NT2/D1 (cell line): Measurements from ENCODE around the gene TIMM13.

Experiments
- DNase-seq: peaks from one replicate; pipeline ENCODE4 v3.0.0-alpha.2; 2011; ENCODE audit warnings: low read depth, low spot score
- H3K27me3 ChIP-seq: 2 replicates; pipeline ENCODE4 v1.6.0; 2011; ENCODE audit warnings: mild to moderate bottlenecking; ENCODE audit not compliant: insufficient read length, insufficient read depth
- H3K36me3 ChIP-seq: 2 replicates; pipeline ENCODE4 v1.6.1; 2011; ENCODE audit warnings: mild to moderate bottlenecking, low read length, mixed read lengths; ENCODE audit not compliant: insufficient read depth, insufficient read length
- H3K4me1 ChIP-seq: 2 replicates; pipeline ENCODE4 v1.5.1; 2011; ENCODE audit not compliant: insufficient read depth, insufficient read length
- H3K4me3 ChIP-seq: 2 replicates; pipeline ENCODE4 v1.5.1; 2011; ENCODE audit warnings: low read depth; ENCODE audit not compliant: insufficient read length
- H3K9ac ChIP-seq: 2 replicates; pipeline ENCODE4 v1.6.0; 2011; ENCODE audit warnings: low read depth; ENCODE audit not compliant: insufficient read length
- H3K9me3 ChIP-seq: 2 replicates; pipeline ENCODE4 v1.5.1; 2011; ENCODE audit warnings: mild to moderate bottlenecking, low read length; ENCODE audit not compliant: insufficient read depth
- SUZ12 ChIP-seq: IDR thresholded peaks from 2 replicates; pipeline ENCODE4 v1.6.1; 2011; ENCODE audit not compliant: insufficient read length, insufficient read depth; ENCODE audit errors: extremely low read depth
- YY1 ChIP-seq: IDR thresholded peaks from 2 replicates; pipeline ENCODE4 v1.6.1; 2011; ENCODE audit not compliant: insufficient read length, insufficient read depth
- ZNF274 ChIP-seq: IDR thresholded peaks from 2 replicates; pipeline ENCODE4 v1.6.1; 2011; ENCODE audit warnings: mild to moderate bottlenecking, low read depth, low read length

Gene TIMM13

GRCh38 chr19:2387367-2388288, 39.8 kb downstream of the TIMM13 start:
- Histone ChIP-seq H3K4me1 (peaks cover 2% of the 10 kb centered on the region), H3K36me3 (no peaks in the 10 kb centered on the region), H3K4me3 (no peak overlapping the region), H3K9ac (peak overlapping the region; percentile 0), H3K27me3 (no peaks in the 10 kb centered on the region), H3K9me3 (no peaks in the 10 kb centered on the region; the same call in 1 of the 2 replicates)
- DNase-seq, result no peak
- TF ChIP-seq YY1 (no peak), ZNF274 (no peak), SUZ12 (no peak)

- no peak overlapping the region for H3K4me3 ChIP-seq
- no peak overlapping the region for H3K9ac ChIP-seq
- peaks cover 6% of the 10 kb centered on the region; the same call in 1 of the 2 replicates for H3K9me3 ChIP-seq
- peaks cover 2% of the 10 kb centered on the region for H3K4me1 ChIP-seq
- TF ChIP-seq ZNF274 (no peak), SUZ12 (no peak), YY1 (no peak)
- H3K36me3 ChIP-seq, result no peaks in the 10 kb centered on the region
- peak; percentile 74 for DNase-seq
- no peaks in the 10 kb centered on the region for H3K27me3 ChIP-seq
Observed at GRCh38 chr19:2385053-2385721, 42.2 kb downstream of the TIMM13 start.

GRCh38 chr19:2382530-2383222, 44.7 kb downstream of the TIMM13 start:
- Histone ChIP-seq H3K9ac (no peak overlapping the region), H3K36me3 (no peaks in the 10 kb centered on the region), H3K4me3 (no peak overlapping the region), H3K27me3 (no peaks in the 10 kb centered on the region), H3K4me1 (peaks cover 2% of the 10 kb centered on the region), H3K9me3 (peaks cover 14% of the 10 kb centered on the region; the same call in 1 of the 2 replicates)
- DNase-seq, result no peak
- no peak for TF ChIP-seq ZNF274
- TF ChIP-seq SUZ12, result no peak
- no peak for TF ChIP-seq YY1

- DNase-seq, result no peak
- no peaks in the 10 kb centered on the region for H3K27me3 ChIP-seq
- no peak overlapping the region for H3K9ac ChIP-seq
- H3K36me3 ChIP-seq, result no peaks in the 10 kb centered on the region
- H3K4me1 ChIP-seq, result peaks cover 2% of the 10 kb centered on the region
- H3K9me3 ChIP-seq, result peaks cover 14% of the 10 kb centered on the region; the same call in 1 of the 2 replicates
- no peak overlapping the region for H3K4me3 ChIP-seq
- TF ChIP-seq YY1 (no peak), ZNF274 (no peak), SUZ12 (no peak)
Observed at GRCh38 chr19:2381148-2381820, 46.1 kb downstream of the TIMM13 start.

GRCh38 chr19:2380567-2380966, 46.8 kb downstream of the TIMM13 start:
- no peak overlapping the region for H3K9ac ChIP-seq
- TF ChIP-seq YY1 (no peak), SUZ12 (no peak), ZNF274 (no peak)
- no peaks in the 10 kb centered on the region for H3K36me3 ChIP-seq
- H3K4me3 ChIP-seq, result no peak overlapping the region
- peaks cover 15% of the 10 kb centered on the region; the same call in 1 of the 2 replicates for H3K9me3 ChIP-seq
- H3K27me3 ChIP-seq, result no peaks in the 10 kb centered on the region
- H3K4me1 ChIP-seq, result peaks cover 4% of the 10 kb centered on the region
- DNase-seq, result no peak

GRCh38 chr19:2376784-2377519, 50.4 kb downstream of the TIMM13 start:
- no peak for TF ChIP-seq ZNF274
- no peak for TF ChIP-seq SUZ12
- TF ChIP-seq YY1, result no peak
- Histone ChIP-seq H3K4me1 (peaks cover 3% of the 10 kb centered on the region), H3K9me3 (peaks cover 18% of the 10 kb centered on the region; the same call in 1 of the 2 replicates), H3K4me3 (no peak overlapping the region), H3K9ac (peak overlapping the region; percentile 17), H3K27me3 (no peaks in the 10 kb centered on the region), H3K36me3 (no peaks in the 10 kb centered on the region)
- no peak for DNase-seq
